Frontal cortex (tissue), 4 donors: ENCODE measurements around the gene FN3K. TPM values are rescaled to one million over a fixed set of nuclear protein-coding genes. Genes with fewer than 3 reads are reported as not detected.

Experiments used
- DNase-seq, 2 donors: peaks; one replicate each; pipeline ENCODE4 v3.0.0; 2012; ENCODE audit warnings: low spot score in 2 of 2
- FAIRE-seq: peaks from 2 replicates; lab custom pipeline; 2012; peaks lifted over from hg19 to GRCh38; lab: Jason Lieb, UNC
- total RNA-seq: library from RNA; depleted of rRNA; stranded (reverse); fragments of >200 nt; gene quantifications from one replicate; pipeline ENCODE4 v1.2.3, GENCODE V29; 2014
- donor health status: control.
- donor health status: control.
- donor health status: control.

The FN3K gene
- total RNA-seq = 9.8 TPM

DNA sequence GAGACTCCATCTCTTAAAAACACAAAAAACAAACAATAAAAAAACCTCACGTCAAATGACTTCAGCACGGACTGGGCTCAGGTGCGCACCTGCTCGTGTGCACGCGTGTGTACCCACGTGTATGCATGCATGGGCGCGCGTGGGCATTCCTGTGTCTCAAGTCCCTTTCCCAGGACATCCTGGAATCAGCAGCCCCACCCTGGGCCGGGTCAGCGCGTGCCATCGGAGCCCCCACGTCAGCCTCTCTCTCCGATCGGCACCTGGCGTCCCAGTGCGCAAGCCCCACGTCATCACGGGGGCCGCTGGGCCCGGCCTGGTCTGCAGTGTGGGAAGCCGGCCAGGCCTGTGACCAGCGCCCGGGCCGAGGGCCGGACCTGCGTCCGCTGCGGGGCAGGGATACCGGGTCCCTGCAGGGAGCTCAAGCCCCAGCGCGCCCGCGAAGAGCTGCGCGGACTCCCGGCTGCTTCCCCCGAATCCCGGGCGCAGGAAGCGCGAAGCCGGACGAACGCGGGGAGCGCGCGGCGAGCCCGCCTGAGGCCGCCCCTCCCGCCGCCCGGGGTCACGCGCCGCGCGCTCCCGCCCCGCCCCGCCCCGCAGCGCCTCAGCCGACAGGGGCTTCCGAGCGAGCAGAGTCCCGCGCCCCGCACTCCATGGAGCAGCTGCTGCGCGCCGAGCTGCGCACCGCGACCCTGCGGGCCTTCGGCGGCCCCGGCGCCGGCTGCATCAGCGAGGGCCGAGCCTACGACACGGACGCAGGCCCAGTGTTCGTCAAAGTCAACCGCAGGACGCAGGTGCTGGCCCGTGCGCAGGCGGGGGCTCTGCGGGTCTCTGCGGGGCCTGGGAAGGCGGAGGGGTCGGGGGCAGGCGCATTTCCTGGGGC is at the start of gene FN3K:
Gene FN3K (plus strand): TSS at position 629 of the 880 bp plus-strand sequence. CDS start 22 bp downstream, at position 651.
- FAIRE-seq = no peak

DNA sequence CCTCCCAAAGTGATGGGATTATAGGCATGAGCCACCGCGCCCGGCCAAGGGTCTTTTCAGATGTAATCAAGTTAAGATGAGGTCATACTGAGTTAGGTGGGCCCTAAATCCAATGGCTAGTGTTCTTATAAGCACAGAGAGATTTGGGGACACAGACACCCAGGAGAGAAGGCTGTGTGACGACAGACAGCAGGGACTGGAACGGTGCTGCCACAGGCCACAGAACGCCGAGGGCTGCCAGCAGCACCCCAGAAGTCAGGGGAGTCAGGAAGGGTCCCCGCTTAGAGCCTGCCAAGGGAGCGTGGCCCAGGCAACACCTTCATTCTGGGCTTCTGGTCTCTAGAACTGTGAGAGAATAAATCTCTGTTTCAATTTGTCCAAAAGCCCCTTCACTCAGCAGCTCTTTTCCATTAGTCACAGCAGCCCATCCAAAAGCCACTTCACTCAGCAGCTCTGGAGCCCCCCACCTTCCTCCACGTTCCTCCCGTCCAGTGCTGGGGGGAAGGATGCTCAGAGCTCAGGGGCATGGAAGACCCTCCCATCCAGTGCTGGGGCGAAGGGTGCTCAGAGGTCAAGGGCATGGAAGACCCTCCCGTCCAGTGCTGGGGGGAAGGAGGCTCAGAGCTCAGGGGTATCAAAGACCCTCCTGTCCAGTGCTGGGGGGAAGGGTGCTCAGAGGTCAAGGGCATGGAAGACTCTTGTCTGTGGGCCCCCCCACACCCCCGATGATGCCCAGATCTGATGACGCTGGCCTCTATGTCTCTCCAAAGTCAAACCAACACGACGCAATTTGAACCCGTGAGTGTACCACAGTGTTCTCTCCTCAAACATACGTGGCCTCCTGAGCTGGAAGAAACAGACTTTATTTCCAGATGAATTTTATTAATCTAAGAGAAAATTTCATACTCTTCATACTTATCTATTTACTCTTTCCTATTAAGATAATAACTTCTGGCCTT is 48.8 kb upstream of the FN3K start:
- FAIRE-seq = no peak
- DNase-seq = no peak

More for the DNA sequence above, at the start of gene FN3K:
- DNase-seq = peak; percentile 86 to 91

DNA sequence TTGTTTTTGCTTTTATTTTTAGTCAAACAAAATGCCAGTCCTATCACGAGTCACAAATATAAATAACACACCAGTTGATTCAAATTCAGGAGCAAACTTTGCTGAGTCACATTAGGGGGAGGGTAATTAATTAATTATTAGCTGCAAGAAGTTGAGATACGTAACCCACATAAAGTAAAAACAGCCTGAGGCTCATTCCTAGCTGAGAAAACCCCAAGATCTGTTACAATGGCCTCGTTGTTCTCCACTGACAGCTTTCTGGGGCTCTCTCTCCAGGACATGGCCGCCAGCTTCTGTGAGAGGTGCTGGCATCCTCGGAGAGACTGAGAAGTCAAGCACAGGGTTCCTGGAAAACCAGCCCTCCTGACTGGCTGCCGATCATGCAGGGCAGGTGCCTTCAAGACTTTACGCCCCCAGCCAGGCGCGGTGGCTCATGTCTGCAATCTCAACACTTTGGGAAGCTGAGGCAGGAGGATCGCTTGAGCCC is 48.0 kb upstream of the FN3K start:
- DNase-seq (no peak), FAIRE-seq (no peak)

DNA sequence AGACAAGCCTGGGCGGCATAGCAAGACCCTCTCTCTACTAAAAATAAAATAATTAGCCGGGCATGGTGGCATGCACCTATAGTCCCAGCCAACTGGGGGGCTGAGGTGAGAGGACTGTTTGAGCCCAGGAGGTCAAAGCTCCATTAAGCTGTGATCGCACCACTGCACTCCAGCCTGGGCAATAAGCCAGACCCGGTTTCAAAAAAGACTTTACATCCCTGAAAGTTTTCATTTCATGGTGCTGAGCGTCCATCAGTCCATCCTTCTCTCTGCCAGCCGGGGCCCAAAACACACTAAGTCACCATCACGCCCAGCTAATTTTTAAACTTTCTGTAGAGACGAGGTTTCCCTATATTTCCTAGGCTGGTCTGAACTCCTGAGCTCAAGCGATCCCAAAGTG is 47.5 kb upstream of the FN3K start:
- FAIRE-seq (no peak), DNase-seq (no peak)

DNA sequence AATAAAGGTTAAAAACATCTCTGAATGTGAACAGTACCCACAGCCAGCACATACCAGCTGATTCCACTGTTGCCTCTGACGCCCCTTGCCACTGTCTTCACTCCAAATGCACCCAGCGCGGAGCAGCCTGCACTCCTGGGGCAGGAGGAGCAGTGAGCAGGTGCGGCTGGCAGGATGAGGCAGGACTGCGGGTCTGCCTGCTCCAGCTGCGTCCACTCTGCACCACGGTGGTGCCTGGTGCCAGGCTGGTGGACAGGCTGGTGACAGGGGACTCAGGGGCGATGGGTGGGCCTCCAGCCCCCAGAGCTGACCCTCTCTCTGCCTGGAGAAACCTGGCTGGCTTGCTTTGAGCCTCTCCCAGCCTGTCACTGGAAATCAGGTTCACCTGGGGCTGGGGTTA is 46.3 kb upstream of the FN3K start:
- no peak for FAIRE-seq

DNA sequence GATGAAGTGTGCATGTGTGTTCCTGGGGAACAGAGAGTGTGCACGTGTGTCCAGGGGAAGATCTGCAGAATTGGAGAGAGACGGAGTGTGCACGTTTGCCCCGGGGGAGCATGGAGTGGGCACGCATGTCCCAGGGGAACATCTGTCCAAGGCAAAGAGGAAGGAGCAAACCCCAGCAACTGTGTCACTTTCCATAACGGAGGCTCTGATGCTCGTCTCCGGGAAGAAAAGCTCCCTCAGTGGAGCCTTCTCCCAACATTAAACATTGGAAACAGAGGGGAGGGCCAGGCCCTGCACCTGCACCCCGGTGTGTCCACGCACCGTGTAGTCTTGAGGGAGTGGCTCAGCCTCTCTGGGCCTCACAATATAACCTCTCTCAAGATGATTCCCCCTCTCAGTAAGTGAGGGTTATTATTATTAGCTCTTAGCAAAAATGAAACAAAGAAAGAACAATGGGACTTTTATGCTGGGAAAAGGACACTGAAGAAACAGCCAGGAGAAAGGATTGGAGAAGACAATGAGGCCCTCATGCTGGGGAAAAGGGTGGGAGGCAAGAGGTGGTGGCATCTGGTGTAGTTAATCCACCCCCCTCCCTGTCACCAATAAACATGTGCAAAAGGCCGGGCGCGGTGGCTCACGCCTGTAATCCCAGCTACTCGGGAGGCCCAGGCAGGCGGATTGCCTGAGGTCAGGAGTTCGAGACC is 44.5 kb upstream of the FN3K start:
- no peak for FAIRE-seq
- DNase-seq = peak in 1 of 2 donors; percentile 72

More for the DNA sequence above, 46.3 kb upstream of the FN3K start:
- DNase-seq = no peak

DNA sequence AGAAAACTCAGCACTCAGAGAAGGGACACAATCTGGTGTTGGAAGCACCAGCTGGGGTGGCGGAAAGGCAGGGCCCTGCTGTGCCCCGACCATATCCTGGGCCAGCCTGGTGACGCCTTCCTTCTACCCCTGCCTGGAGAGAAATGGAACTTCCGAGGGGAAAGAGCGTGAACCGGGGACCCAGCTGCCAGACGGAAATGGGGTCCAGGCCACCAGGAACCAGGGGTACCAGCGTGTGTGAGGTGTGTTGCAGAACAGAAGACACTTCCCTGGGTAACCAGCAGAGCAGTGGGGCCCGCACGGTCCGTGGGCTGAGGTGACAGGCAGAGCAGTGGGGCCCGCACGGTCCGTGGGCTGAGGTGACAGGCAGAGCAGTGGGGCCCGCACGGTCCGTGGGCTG is 43.7 kb upstream of the FN3K start:
- DNase-seq (no peak), FAIRE-seq (no peak)

DNA sequence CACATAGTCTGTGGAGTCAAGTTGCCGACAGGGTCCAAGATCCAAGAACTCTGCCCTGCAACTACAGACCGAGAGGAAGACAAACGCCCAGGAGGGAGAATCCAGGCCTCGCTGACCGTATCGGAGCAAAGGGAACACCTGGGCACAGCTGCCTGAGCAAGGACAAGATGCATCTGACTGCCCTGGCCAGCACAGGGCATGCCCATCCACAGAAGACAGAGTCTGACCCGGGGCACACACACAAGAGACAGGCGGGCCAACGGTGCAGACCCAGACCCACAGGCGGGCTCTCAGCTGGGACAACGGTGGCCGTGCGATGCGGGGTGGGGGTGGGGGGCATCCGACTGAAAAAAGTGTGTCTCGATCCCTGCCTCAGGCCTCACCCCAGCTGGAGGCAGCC is 43.1 kb upstream of the FN3K start:
- FAIRE-seq (no peak), DNase-seq (no peak)

DNA sequence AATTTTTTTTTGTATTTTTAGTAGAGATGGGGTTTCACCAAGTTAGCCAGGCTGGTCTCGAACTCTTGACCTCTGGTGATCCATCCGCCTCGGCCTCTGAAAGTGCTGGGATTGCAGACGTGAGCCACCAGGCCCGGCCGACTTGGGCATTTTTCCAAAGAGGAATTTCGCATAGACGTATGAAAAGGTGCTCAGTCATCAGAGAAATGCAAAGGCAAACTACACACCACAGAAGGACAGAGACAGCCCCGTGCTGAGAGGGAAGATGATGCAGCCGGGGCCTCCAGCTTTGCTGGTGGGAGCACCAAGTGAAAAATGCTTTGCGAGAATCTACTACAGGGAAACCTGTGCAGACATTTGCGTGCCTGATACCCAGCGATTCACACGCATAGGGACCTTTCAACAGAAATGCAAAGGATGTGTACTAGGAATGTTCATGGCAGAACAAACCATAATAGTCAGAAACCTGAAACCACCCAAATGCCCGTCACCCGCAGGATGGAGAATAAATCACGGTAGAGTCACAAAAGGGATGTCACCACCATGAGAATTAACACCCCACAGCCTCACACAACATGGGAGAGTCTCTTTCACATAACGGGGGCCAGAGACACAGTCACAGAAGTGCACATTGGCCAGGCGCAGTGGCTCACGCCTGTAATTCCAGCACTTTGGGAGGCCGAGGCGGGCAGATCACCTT is 42.1 kb upstream of the FN3K start:
- no peak for FAIRE-seq
- no peak for DNase-seq

DNA sequence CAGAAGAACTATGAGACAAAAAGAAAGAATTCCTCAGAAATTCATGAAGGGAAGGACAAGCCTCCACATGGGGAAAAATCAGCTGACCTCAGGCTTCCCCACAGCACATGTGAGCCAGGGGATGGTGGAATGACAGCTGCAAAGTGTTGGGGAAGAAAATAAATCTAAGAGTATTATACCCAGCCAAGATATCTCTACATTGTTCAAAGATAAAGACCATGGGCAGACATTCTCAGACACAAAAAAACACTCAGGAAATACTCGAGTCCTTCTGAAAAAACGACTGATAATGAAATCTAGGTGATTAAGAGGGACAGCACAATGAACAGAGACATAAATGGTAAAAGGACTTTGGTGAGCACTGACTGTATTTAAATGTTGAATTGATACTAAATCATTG is 40.8 kb upstream of the FN3K start:
- FAIRE-seq (no peak), DNase-seq (no peak)

DNA sequence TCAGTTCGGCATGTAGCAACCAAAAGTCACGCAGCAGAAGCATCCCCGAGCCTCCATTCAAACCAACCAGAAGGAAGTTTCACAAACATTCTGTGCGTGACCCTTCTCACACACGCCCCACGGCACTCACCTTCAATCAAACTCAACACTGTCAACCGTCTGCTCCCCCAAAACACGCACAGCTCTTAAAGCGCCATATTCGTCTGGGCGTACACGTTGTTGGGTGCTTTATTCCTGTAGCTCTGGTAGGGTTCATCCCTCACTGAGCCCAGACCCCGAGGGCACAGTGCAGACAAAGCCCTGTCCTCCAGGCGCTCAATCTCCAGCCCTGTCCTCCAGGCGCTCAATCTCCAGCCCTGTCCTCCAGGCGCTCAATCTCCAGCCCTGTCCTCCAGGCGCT is 39.2 kb upstream of the FN3K start:
- FAIRE-seq = no peak
- DNase-seq = no peak

DNA sequence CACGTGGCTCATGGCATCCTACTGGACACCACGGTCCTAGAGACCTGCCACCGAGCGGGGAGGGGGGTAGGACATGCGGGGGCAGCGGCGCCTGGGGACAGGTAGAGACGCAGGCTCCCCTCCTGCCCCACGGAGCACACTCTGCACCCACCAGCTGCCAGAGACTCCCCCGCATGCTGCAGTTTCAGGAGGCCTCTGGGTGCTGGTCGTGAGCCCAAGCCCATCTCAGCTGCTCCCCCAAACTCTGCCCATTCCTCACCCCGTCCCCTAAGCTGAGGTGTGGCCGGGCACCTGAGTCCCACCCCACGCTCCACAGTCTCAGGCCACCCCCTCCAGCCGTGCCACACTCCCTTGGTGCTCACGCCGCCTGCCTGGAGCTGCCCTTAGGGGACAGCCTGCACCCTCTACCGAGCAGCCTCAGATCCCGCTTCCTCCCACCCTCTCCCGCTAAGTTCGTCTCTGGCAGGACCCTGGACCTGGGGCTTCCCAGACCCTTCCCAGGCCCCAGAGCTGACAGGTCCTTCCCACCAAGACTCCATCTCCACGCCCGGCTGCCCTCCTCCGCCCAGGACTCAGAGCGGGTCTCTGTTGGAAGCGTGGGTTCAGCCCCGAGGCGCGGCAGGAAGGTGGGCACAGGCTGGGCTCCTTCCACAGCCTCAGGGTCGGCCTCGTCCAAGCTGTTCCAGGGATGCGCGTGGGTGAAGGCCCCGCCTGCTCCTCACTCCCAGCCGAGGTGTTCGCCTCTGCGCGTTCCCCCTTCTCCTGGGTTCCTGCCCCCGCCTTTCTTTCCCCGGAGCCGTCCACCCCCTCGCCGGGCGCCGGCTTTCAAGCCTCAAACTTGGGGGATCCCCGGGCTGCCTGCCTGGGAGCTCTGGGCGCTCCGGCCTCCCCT is 38.3 kb upstream of the FN3K start:
- DNase-seq = no peak
- FAIRE-seq = no peak

DNA sequence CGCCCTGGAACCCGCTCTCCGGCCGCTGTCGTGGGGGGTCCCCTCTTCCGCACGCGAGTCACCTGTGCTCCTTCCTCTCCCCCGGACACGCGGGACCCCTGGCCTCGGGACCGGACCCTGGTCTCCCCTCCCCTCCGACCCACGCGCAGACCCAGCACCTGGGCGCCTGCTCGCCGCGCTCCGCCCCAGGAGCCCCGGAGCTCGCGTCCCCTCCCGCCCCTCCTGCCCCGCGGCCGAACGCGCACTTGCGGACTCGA is 37.7 kb upstream of the FN3K start:
- DNase-seq (no peak), FAIRE-seq (no peak)

DNA sequence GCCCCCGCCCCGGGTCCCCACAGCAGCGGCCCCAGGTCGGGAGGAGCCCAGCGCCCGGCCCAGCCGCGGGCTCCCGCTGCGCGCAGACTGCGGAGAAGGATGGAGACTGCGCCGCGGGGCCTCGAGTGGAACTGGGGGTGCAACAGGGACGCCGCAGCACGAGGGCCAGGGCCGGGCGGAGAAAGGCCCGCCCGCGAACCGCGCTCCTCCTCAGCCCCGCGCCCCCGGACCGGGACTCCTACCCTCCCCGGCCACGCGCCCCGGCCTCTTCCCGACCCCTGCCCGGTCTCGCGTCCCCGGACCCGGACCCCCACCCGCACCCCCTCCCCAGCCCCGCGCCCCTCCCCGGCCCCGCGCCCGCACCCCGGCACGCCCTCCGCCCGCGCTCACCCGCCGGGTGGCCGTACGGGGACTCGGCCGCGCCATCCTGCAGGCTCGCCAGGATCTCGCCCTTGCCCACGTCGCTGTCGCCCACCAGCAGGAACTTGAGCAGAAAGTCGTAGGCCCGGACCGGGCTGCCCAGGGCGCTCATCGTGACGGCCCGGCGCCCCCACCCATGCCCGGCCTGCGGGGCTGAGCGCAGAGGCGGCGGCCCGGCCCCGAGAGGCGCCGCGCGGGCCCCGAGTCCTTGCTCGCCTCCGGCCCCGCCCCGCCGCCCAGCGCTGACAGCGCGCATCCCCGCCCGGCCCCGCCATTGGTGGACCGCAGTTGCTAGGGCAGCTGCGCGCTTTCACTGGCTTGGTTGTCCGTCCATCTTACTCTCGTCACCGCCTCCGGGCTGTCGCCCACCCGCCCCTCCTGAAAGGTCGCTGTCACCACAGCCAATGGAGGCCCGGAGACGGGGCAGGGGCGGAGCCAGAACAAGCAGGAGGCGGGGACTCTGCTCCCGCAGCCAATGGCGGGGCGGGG is 37.1 kb upstream of the FN3K start, which contains the start of gene RAB40B:
Gene RAB40B (minus strand): TSS at position 634 of the 909 bp plus-strand sequence. CDS start 102 bp downstream, at position 532.
- no peak for FAIRE-seq
- peak; percentile 100 for DNase-seq

DNA sequence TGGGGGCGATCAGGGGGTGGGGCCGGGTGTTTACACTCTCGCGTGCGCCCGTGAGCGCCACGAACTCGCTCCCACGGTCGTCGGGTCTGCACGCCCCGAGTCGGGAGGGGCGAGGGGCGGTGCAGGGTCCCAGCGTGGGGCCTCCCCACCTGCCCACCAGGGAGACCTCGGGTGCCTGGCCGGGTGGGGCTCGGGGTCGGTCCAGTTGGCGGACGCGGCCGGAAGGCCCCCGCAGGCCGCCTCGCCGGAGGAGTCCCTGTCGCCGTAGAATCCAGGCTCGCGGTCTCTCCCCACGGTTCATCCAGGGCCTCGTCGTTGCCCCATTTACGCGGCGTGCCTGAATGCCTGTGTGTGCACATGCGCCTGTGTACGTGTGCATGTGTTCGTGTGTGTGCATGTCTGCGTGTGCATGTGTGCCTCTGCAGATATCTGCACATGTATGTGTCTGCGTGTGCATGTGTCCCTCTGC is 36.4 kb upstream of the FN3K start:
- FAIRE-seq (no peak), DNase-seq (no peak)

DNA sequence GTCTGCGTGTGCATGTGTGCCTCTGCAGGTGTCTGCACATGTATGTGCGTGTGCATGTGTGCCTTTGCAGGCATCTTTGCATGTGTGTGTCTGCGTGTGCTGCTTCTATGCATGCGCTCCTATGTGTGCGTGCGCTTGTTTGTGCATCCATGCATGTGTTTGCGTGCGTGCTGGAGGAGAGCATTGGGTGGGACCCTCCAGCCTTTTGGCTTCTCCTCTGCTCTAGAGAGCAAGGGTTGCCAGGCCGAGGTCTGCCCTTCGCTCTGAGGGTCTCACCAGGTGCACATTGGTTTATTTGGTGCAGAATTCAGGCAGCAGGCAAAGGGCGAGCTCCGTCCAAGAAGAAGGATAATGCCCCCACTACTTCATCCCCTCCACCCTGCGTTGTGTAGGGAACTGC is 35.9 kb upstream of the FN3K start:
- FAIRE-seq = no peak
- DNase-seq = no peak

DNA sequence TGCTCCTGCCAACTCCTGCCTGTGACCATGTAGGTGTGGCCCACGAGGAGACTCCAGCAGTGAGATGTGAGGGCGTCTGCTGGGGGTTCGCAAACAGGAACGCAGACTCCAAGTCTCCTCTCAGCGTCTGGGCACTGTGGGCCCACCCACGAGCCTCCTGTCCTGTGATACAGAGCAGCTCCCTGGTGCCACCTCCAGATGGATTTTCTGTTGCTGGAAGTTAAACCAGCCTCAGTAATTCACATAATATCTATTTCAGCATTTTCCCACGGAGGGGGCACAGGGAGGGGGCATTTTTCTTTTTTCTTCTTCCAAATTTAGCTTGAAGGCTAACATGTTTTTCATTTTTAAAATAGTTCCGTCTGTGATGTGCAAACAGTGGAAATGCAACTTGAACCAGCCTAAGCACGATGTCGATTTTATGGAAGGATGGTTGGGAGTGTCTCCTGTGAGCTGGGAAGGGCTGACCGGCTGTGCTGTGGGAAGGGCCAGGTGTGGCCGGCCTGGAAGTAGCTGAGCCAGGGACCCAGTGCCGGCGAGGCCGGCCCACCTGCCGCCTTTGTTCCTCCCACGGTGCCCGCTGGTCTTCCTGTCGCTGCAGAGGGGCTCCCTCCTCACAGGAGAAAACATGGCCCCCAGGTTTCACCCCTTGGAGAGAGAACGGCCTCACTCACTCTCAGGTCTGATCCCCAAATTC is 33.0 kb upstream of the FN3K start:
- DNase-seq = no peak
- no peak for FAIRE-seq
